ENCODE data around the gene PLD1.

- no peak for TF ChIP-seq CTCF (IDR thresholded peaks at IDR 0.05)
- no peak for TF ChIP-seq POLR2A (IDR thresholded peaks at IDR 0.05)
Observed at GRCh38 chr3:171790898-171791691, 19.2 kb downstream of the PLD1 start.

All from tibial nerve (tissue), 3 donors.